HepG2 (cell line): ENCODE measurements around the gene KRT36. TPM values are rescaled to one million over a fixed set of nuclear protein-coding genes. Genes with fewer than 3 reads are reported as not detected.

Experiments used
- ATAC-seq: fragments of 200-7000 bp; cut with Tn5 transposase; 3 replicates; pipeline ENCODE4 v1.9.1; 2020; ENCODE audit warnings: mild to moderate bottlenecking, moderate library complexity
- BruUV-seq: library from RNA; stranded (reverse); fragments of 400-500 nt; replicated peaks from 2 replicates; lab custom pipeline; 2021; lab: Mats Ljungman, UMichigan
- CTCF ChIA-PET: fragments of 300-600 bp; formaldehyde crosslinking; extraction: SDS; loops from one replicate; lab custom pipeline; 2021; ENCODE audit warnings: low total read pairs, inconsistent platforms, low intra/inter-chr PET ratio; lab: Yijun Ruan, JAX
- POLR2A ChIA-PET: fragments of 350-600 bp; sonication (Branson Sonifier 250); formaldehyde crosslinking; loops from one replicate; lab custom pipeline; 2020; ENCODE audit warnings: antibody characterized with exemption, inconsistent platforms; lab: Yijun Ruan, JAX
- DNase-seq: peaks from one replicate; pipeline ENCODE4 v3.0.0-alpha.2; 2015; ENCODE audit warnings: low spot score
- FAIRE-seq: peaks from 3 replicates; lab custom pipeline; 2011; peaks lifted over from hg19 to GRCh38; lab: Jason Lieb, UNC
- H2AFZ ChIP-seq: one replicate; pipeline ENCODE4 v1.6.1; 2011; ENCODE audit warnings: low read length, inconsistent platforms
- H3K27ac ChIP-seq: fragments of 300-600 bp; 3 replicates; pipeline ENCODE4 v1.8.0; 2011; ENCODE audit warnings: mixed run types, mild to moderate bottlenecking, mixed read lengths, low read length, inconsistent platforms; ENCODE audit not compliant: insufficient read depth; ENCODE audit errors: extremely low read length
- H3K27me3 ChIP-seq, 2 experiments: fragments of 200-600 bp in 1 of 2; 2 replicates in 1 of 2; 3 replicates in 1 of 2; pipeline versions ENCODE4 v1.6.0 to v1.8.0; 2011; ENCODE audit warnings: low read length in 2 of 2, mild to moderate bottlenecking in 2 of 2, moderate library complexity in 2 of 2, inconsistent platforms in 1 of 2; ENCODE audit not compliant: insufficient read depth in 2 of 2, control insufficient read depth in 1 of 2
- H3K36me3 ChIP-seq, 2 experiments: fragments of 200-600 bp in 1 of 2; replicated peaks in 1 of 2; 2 replicates in 1 of 2; 3 replicates in 1 of 2; pipeline versions ENCODE4 v1.5.1 to v1.8.0; 2011; ENCODE audit warnings: low read length in 2 of 2, inconsistent platforms in 1 of 2; ENCODE audit not compliant: insufficient read depth in 2 of 2, control insufficient read depth in 1 of 2
- H3K4me1 ChIP-seq: 2 replicates; pipeline ENCODE4 v1.5.1; 2012; ENCODE audit warnings: low read length, inconsistent platforms; ENCODE audit not compliant: insufficient read depth
- H3K4me2 ChIP-seq: 2 replicates; pipeline ENCODE4 v1.6.0; 2011; ENCODE audit warnings: low read depth, low read length, inconsistent platforms
- H3K4me3 ChIP-seq, 3 experiments: fragments of 200-600 bp in 1 of 3; sonication (generic), shearing (Covaris generic) in 1 of 3; replicated peaks in 1 of 3; 2 replicates each; pipeline ENCODE4 v1.5.1; 2011 to 2016; ENCODE audit warnings: low read length in 3 of 3, inconsistent platforms in 2 of 3, low read depth in 2 of 3, mild to moderate bottlenecking in 2 of 3, control low read depth in 1 of 3, mixed read lengths in 1 of 3; ENCODE audit not compliant: insufficient read depth in 1 of 3
- H3K79me2 ChIP-seq: one replicate; pipeline ENCODE4 v1.6.1; 2011; ENCODE audit warnings: low read length, inconsistent platforms; ENCODE audit not compliant: insufficient read depth
- H3K9ac ChIP-seq: 2 replicates; pipeline ENCODE4 v1.6.0; 2011; ENCODE audit warnings: mild to moderate bottlenecking, low read depth, low read length, inconsistent platforms; ENCODE audit not compliant: insufficient read depth
- H3K9me3 ChIP-seq: 2 replicates; pipeline ENCODE4 v1.5.1; 2012; ENCODE audit warnings: mild to moderate bottlenecking, low read length
- H4K20me1 ChIP-seq: 2 replicates; pipeline ENCODE4 v1.6.0; 2011; ENCODE audit warnings: inconsistent platforms, mild to moderate bottlenecking, low read length, moderate library complexity; ENCODE audit not compliant: insufficient read depth
- DNMT1 ChIP-seq: sonication (generic); formaldehyde crosslinking; IDR thresholded peaks from 2 replicates; pipeline ENCODE4 v1.5.1; 2020; ENCODE audit warnings: mild to moderate bottlenecking, missing genetic modification reagents
- FOXK2 ChIP-seq: fragments of 450-650 bp; IDR thresholded peaks from 2 replicates; pipeline ENCODE4 v1.6.1; 2016
- PLRG1 ChIP-seq: fragments of 450-650 bp; conservative IDR thresholded peaks from 2 replicates; pipeline ENCODE4 v1.6.1; 2016
- REXO4 ChIP-seq: sonication (generic); formaldehyde crosslinking; IDR thresholded peaks from 2 replicates; pipeline ENCODE4 v1.8.0; 2022; ENCODE audit warnings: missing genetic modification reagents, mild to moderate bottlenecking, borderline replicate concordance
- RFX5 ChIP-seq: IDR thresholded peaks from 2 replicates; pipeline ENCODE4 v1.6.1; 2011; ENCODE audit warnings: low read depth, low read length, improper control_type of control experiment
- SIX4 ChIP-seq: sonication (generic); formaldehyde crosslinking; IDR thresholded peaks from 2 replicates; pipeline ENCODE4 v1.4.0; 2020; ENCODE audit warnings: missing genetic modification reagents
- SMARCE1 ChIP-seq: fragments of 450-650 bp; IDR thresholded peaks from 2 replicates; pipeline ENCODE4 v1.6.1; 2017; ENCODE audit warnings: borderline replicate concordance
- THAP11 ChIP-seq: IDR thresholded peaks from 2 replicates; pipeline ENCODE4 v1.6.1; 2016; ENCODE audit warnings: missing biosample characterization, missing genetic modification reagents
- USF2 ChIP-seq, 2 experiments: sonication (generic) in 1 of 2; formaldehyde crosslinking in 1 of 2; IDR thresholded peaks; 2 replicates each; pipeline versions ENCODE4 v1.5.1 to v1.6.1; 2011 to 2020; ENCODE audit warnings: borderline replicate concordance in 1 of 2, low read depth in 1 of 2, low read length in 1 of 2, mild to moderate bottlenecking in 1 of 2, missing genetic modification reagents in 1 of 2, moderate library complexity in 1 of 2
- ZMYM4 ChIP-seq: sonication (generic); formaldehyde crosslinking; IDR thresholded peaks from 2 replicates; pipeline ENCODE4 v1.8.1; 2023; ENCODE audit warnings: mild to moderate bottlenecking, missing genetic modification reagents
- ZNF10 ChIP-seq: sonication (generic); formaldehyde crosslinking; IDR thresholded peaks from 2 replicates; pipeline ENCODE4 v1.4.0; 2020; ENCODE audit warnings: mild to moderate bottlenecking, low read depth, missing genetic modification reagents, borderline replicate concordance
- ZNF224 ChIP-seq: sonication (generic); formaldehyde crosslinking; IDR thresholded peaks from 2 replicates; pipeline ENCODE4 v1.5.0; 2020; ENCODE audit warnings: mild to moderate bottlenecking, missing genetic modification reagents
- ZNF678 ChIP-seq: sonication (generic); formaldehyde crosslinking; IDR thresholded peaks from 2 replicates; pipeline ENCODE4 v1.4.0; 2020; ENCODE audit warnings: mild to moderate bottlenecking, missing genetic modification reagents
- WGBS: methylation state at CpG from one replicate; pipeline ENCODE4 v1.1.6; 2017; ENCODE audit warnings: low lambda C conversion rate; 5-methylcytosine and 5-hydroxymethylcytosine counted together
- in situ Hi-C: cut with HindIII; loops from 2 replicates; pipeline ENCODE4 v1.10.0; 2017; ENCODE audit warnings: low pct_unique_long_range_greater_than_20kb; ENCODE audit not compliant: extremely low pct_ligation_motif_present
- intact Hi-C: fragments of 100-400 bp; cut with micrococcal nuclease; formaldehyde crosslinking; loops from one replicate; pipeline ENCODE4 v1.10.0; 2022; ENCODE audit not compliant: unreplicated experiment
- polyA plus RNA-seq, 8 experiments: library from polyadenylated mRNA; depleted of rRNA in 3 of 8; stranded (reverse) in 7 of 8; unstranded in 1 of 8; fragments of >200 nt; fragmentation: Illumina TruSeq in 4 of 8; extraction: Trizol in 4 of 8; gene quantifications; 2 replicates each; pipeline versions ENCODE4 v1.2.1 to v1.2.3, GENCODE V29; 2011 to 2016; ENCODE audit warnings: low read depth in 4 of 8, missing spikeins in 1 of 8, mixed read lengths in 1 of 8; ENCODE audit not compliant: insufficient read depth in 1 of 8
- total RNA-seq, 5 experiments: library from RNA; depleted of rRNA; stranded (reverse); fragments of >200 nt; fragmentation: Illumina TruSeq; extraction: Trizol; gene quantifications; 2 replicates each; pipeline ENCODE4 v1.2.3, GENCODE V29; 2016; ENCODE audit warnings: low read depth in 1 of 5

Gene KRT36
- total and polyA plus RNA-seq, 2 of the 13 experiments (the other 11 are each of a cell fraction or from before 2014, with no cell fraction given), result not detected

DNA sequence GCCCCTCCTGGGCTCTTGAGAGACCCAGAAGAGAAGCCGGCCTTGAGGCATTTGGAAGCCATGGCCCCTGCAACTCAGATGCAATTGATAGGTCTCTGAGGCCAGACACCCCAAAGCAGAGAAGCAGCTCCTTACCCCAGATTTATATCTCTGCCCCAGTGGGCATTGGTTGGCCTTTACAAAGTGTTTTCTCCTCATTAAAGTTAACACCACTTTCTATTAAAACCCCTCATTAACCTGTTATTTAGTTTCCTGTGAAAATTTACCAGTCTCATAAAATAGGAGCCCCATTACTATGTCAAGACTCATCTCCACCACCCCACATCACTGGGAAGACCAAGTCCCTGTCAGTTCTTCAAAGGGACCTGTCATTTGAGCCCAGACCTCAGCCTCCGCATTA lies 8.7 kb downstream of the KRT36 start, which contains the start of gene KRT35:
TSS of gene KRT35 (minus strand) at position 116 of the 400 bp plus-strand sequence. CDS start at position 62, 54 bp downstream.
- no peaks in the 10 kb centered on the region for H3K4me1 ChIP-seq
- no peaks in the 10 kb centered on the region for H3K36me3 ChIP-seq
- intact Hi-C loops, result no loop called here
- DNase-seq, result no peak
- ChIA-PET POLR2A (no interaction called here), CTCF (no interaction called here)
- ATAC-seq, result no peak
- no peaks in the 10 kb centered on the region for H3K79me2 ChIP-seq
- FAIRE-seq, result no peak
- 85% methylated on average over 1 of the region's 2 CpGs for WGBS
- no peaks in the 10 kb centered on the region for H3K9me3 ChIP-seq
- BruUV-seq, result no TSS peak
- no peak for TF ChIP-seq ZNF224 (CRISPR knock-in tag)
- TF ChIP-seq FOXK2, result no peak
- TF ChIP-seq ZNF678, result no peak
- no peak for TF ChIP-seq SMARCE1
- TF ChIP-seq SIX4 (CRISPR knock-in tag), result no peak
- no peak for TF ChIP-seq ZNF10 (CRISPR knock-in tag)
- TF ChIP-seq PLRG1, result no peak
- TF ChIP-seq USF2 (IDR thresholded peaks at IDR 0.05; ENCODE audit: low read depth, low read length), result no peak
- no peak for TF ChIP-seq USF2 (CRISPR knock-in tag; IDR thresholded peaks at IDR 0.05; ENCODE audit: borderline replicate concordance)
- no peak for TF ChIP-seq DNMT1
- no peak for TF ChIP-seq REXO4 (CRISPR knock-in tag)
- no peak for TF ChIP-seq THAP11 (CRISPR knock-in tag)
- no peak for TF ChIP-seq ZMYM4 (CRISPR knock-in tag)
- TF ChIP-seq RFX5, result no peak
- no peak within 1 kb of the TSS for H3K4me2 ChIP-seq
- no peaks in the 10 kb centered on the region for H4K20me1 ChIP-seq
- H2AFZ ChIP-seq, result no peak within 1 kb of the TSS
- H3K4me3 ChIP-seq, result no peak within 1 kb of the TSS
- in situ Hi-C loops, result no loop called here
- no peak within 1 kb of the TSS for H3K27ac ChIP-seq
- H3K27me3 ChIP-seq, result peaks cover 1 to 31% of the 10 kb centered on the region in 2 experiments; a peak in 3 of 5 replicates
- no peak within 1 kb of the TSS for H3K9ac ChIP-seq
